HG03469 (cell line): ENCODE results near the gene INPP5D.
A peak's percentile ranks its signal among the peaks of the same experiment; 100 is the strongest.

ENCODE experiments used
- ATAC-seq: cut with Tn5 transposase; IDR thresholded peaks from one replicate; pipeline ENCODE4 v1.9.1; 2021; ENCODE audit warnings: mild to moderate bottlenecking, moderate library complexity, moderate number of reproducible peaks; ENCODE audit not compliant: unreplicated experiment

Gene INPP5D

GRCh38 chr2:233251306-233252116 is 191.4 kb downstream of the INPP5D start, which contains the start of gene ATG16L1:
Gene ATG16L1 (plus strand): TSS chr2:233251673. CDS start chr2:233251828, 155 bp downstream.
- peak; percentile 75 for ATAC-seq

DNA sequence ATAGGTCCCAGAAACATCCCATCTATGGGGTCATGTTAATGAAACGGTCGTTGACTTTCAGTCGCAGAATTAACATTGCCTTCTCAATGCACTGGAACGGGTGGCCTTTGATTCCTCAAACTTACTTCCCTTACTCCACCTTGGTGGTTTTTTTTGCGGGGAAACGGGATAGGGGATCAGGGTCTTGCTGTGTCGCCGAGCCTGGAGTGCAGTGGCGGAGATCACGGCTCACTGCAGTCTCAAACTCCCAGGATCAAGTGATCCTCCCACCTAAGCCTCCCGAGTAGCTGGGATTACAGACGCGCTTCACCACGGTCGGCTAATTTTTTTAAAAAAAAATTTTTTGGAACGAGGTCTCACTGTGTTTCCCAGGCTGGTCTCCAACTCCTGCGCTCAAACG is 192.1 kb downstream of the INPP5D start:
- no peak for ATAC-seq

- no peak for ATAC-seq
Observed at GRCh38 chr2:233255151-233255550, 195.0 kb downstream of the INPP5D start.

- no peak for ATAC-seq
Observed at GRCh38 chr2:233256048-233256447, 195.9 kb downstream of the INPP5D start.
